Left lung (tissue), 10 donors: ENCODE measurements around the gene ADAMTS2. TPM values are rescaled to one million over a fixed set of nuclear protein-coding genes. Genes with fewer than 3 reads are reported as not detected.

Experiments used
- ATAC-seq: fragments of 200-7000 bp; cut with Tn5 transposase; one replicate; pipeline ENCODE4 v1.9.1; 2020; ENCODE audit warnings: moderate library complexity
- DNase-seq, 4 donors: peaks; one replicate each; pipeline ENCODE4 v3.0.0-alpha.2; 2013 to 2020
- H3K27ac ChIP-seq, 2 donors: fragments of 200-600 bp; sonication (generic) in 1 of 2; one replicate each; pipeline versions ENCODE4 v1.5.0 to v1.8.0; 2020 to 2021
- H3K27me3 ChIP-seq, 2 donors: fragments of 200-600 bp; sonication (generic) in 1 of 2; one replicate each; pipeline versions ENCODE4 v1.5.0 to v1.8.0; 2020 to 2021
- H3K36me3 ChIP-seq, 2 donors: fragments of 200-600 bp; sonication (generic) in 1 of 2; one replicate each; pipeline versions ENCODE4 v1.5.0 to v1.8.0; 2020 to 2021
- H3K4me1 ChIP-seq, 2 donors: fragments of 200-600 bp; one replicate each; pipeline ENCODE4 v1.8.0; 2021
- H3K4me3 ChIP-seq, 2 donors: fragments of 200-600 bp; sonication (generic) in 1 of 2; one replicate each; pipeline versions ENCODE4 v1.5.0 to v1.8.0; 2020 to 2021; ENCODE audit warnings: mild to moderate bottlenecking in 1 of 2
- H3K9me3 ChIP-seq, 2 donors: fragments of 200-600 bp; sonication (generic) in 1 of 2; one replicate each; pipeline versions ENCODE4 v1.5.0 to v1.8.0; 2020 to 2021
- intact Hi-C, 2 donors: fragments of 100-400 bp; cut with DNase I; formaldehyde crosslinking; loops; one replicate each; pipeline versions ENCODE4 v1.11.2 to v1.14.2; 2022
- polyA plus RNA-seq, 6 donors: library from polyadenylated mRNA; unstranded; fragments of 120-200 nt; gene quantifications; one replicate each; pipeline ENCODE4 v1.2.1, GENCODE V29; 2013; ENCODE audit not compliant: insufficient read length in 6 of 6
- total RNA-seq, 2 donors: library from RNA; stranded (reverse); fragmentation: NEBNext Ultra II Directional; extraction: Animal tissue kit (Norgen Biotek cat#: 25700); gene quantifications; one replicate each; pipeline ENCODE4 v1.2.1, GENCODE V29; 2021
- TF ChIP-seq, protein P1 (sequence below), 2 donors: fragments of 200-600 bp; sonication (generic) in 1 of 2; IDR thresholded peaks; one replicate each; pipeline versions ENCODE4 v1.5.0 to v1.8.0; 2021; ENCODE audit warnings: antibody characterized with exemption in 2 of 2
- donor health status: DM: no; HTN: yes; CAD: no.
- donor health status: DM: no; HTN: no; CAD: no.

Gene ADAMTS2
- total and polyA plus RNA-seq, 8 donors: 27.5 to 68.2 (median 36.0) TPM

DNA sequence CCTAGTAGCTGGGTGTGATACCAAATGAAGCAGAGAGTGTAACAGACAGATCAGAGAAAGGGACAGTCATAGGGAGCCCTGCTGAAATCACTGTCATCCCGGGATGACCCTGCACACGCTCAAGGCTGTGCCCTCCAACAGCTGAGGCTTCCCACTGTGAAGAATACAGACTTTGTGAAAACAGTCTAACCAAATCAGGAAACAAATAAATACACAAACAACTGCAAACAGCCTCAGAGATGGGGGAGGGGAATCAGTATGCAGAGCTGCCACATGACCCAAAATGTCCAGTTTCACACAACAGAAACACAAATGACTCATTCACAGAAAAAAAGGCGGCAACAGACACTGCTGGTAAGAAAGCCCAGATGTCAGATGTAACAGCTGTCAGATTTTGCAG is 101.9 kb downstream of the ADAMTS2 start:
- peak; percentile 4 to 56 (median 28) for DNase-seq
- no peaks in the 10 kb centered on the region for H3K36me3 ChIP-seq
- H3K4me3 ChIP-seq: no peak overlapping the region
- intact Hi-C loops: no loop called here
- TF ChIP-seq, protein P1, sequence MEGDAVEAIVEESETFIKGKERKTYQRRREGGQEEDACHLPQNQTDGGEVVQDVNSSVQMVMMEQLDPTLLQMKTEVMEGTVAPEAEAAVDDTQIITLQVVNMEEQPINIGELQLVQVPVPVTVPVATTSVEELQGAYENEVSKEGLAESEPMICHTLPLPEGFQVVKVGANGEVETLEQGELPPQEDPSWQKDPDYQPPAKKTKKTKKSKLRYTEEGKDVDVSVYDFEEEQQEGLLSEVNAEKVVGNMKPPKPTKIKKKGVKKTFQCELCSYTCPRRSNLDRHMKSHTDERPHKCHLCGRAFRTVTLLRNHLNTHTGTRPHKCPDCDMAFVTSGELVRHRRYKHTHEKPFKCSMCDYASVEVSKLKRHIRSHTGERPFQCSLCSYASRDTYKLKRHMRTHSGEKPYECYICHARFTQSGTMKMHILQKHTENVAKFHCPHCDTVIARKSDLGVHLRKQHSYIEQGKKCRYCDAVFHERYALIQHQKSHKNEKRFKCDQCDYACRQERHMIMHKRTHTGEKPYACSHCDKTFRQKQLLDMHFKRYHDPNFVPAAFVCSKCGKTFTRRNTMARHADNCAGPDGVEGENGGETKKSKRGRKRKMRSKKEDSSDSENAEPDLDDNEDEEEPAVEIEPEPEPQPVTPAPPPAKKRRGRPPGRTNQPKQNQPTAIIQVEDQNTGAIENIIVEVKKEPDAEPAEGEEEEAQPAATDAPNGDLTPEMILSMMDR (IDR thresholded peaks at IDR 0.05): no peak
- peaks cover 4 to 8% of the 10 kb centered on the region in 2 donors for H3K4me1 ChIP-seq
- peak overlapping the region in 1 of 2 donors; percentile 35 for H3K27ac ChIP-seq
- peaks cover 0 to 8% of the 10 kb centered on the region in 2 donors for H3K9me3 ChIP-seq
- H3K27me3 ChIP-seq: no peaks in the 10 kb centered on the region
- peak; percentile 62 for ATAC-seq

DNA sequence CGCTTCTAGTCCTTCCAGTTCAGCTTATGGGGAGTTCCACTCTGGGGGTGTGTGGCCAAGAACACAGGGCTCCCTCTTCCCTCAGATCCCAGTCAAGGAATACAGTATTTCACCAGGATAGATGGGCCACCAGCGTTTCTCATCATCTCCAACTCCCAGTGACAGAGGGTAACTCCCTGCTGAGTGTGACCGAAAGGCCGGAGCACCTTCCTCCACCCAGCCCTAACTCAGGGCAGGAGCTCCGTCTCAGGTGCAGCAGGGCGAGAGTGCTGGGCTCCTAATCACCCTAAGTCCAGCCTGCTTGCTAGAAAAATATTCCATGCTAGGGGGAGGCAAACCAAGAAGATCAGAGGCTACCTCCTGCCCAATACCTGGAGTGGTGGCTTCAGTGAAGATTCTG is 102.6 kb downstream of the ADAMTS2 start:
- Histone ChIP-seq H3K27me3 (no peaks in the 10 kb centered on the region), H3K9me3 (peaks cover 0 to 8% of the 10 kb centered on the region in 2 donors), H3K4me3 (no peak overlapping the region), H3K27ac (no peak overlapping the region), H3K36me3 (no peaks in the 10 kb centered on the region), H3K4me1 (peaks cover 4 to 8% of the 10 kb centered on the region in 2 donors)
- TF ChIP-seq, protein P1 (IDR thresholded peaks at IDR 0.05): no peak
- ATAC-seq (no peak), DNase-seq (peak in 2 of 4 donors; percentile 7 to 21)
- intact Hi-C loops: no loop called here

DNA sequence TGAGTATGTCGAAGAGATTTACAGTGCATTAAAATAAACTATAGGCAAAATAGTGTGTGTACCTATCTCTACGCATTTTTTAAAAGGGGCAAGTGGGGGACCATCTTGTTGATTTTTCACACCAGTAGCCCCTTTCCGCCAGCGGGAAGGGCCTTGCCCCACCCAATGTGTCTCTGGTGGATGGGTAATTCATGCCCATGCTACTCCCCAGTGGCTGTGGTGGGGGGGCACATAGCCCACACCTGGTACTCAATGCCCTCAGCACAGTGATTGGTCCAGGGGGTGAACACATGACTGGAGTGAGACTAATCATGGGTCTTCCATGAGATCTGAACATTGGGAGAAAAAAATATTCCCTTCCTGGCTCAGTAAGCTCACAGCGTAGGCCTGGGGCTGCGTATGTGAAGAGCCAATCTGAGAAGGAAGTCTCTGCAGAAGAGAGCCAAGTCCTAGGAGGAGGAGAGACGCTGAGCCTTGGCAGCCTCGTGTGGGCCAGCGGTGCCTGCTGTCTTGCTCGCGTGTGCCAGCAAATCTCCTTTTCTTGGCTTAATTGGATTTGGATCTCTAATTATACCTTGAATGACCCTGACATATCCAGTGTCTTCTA is 103.4 kb downstream of the ADAMTS2 start:
- Histone ChIP-seq H3K27ac (no peak overlapping the region), H3K4me1 (peaks cover 4 to 8% of the 10 kb centered on the region in 2 donors), H3K9me3 (peaks cover 0 to 12% of the 10 kb centered on the region in 2 donors), H3K27me3 (no peaks in the 10 kb centered on the region), H3K36me3 (no peaks in the 10 kb centered on the region), H3K4me3 (no peak overlapping the region)
- TF ChIP-seq, protein P1 (IDR thresholded peaks at IDR 0.05): no peak
- ATAC-seq: peak; percentile 33
- intact Hi-C loops: no loop called here
- peak in 3 of 4 donors; percentile 26 to 29 (median 28) for DNase-seq

DNA sequence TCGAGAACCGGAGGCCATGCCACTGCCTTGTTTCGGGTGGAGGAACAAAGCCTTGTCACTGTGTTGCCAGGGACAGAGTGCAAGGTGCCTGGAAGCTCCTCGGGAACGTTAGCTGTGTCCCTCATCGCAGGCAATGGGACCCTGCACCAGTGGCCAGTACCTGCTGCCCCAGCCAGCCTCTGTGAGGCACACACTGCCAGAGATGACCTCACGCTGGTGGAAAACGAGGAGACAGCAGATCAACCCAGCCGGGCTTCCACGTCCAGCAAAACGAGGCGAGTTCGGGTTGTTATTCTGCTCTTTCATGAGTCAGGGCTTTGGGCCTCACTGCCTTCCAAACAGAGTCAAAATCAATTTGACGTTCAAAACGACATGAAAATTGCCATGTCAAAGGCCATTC is 104.1 kb downstream of the ADAMTS2 start:
- intact Hi-C loops: no loop called here
- no peak overlapping the region for H3K27ac ChIP-seq
- ATAC-seq: peak; percentile 18
- TF ChIP-seq, protein P1 (IDR thresholded peaks at IDR 0.05): no peak
- DNase-seq: peak in 2 of 4 donors; percentile 32 to 49
- H3K27me3 ChIP-seq: no peaks in the 10 kb centered on the region
- no peaks in the 10 kb centered on the region for H3K36me3 ChIP-seq
- peaks cover 4 to 8% of the 10 kb centered on the region in 2 donors for H3K4me1 ChIP-seq
- H3K9me3 ChIP-seq: peaks cover 0 to 13% of the 10 kb centered on the region in 2 donors
- H3K4me3 ChIP-seq: no peak overlapping the region

DNA sequence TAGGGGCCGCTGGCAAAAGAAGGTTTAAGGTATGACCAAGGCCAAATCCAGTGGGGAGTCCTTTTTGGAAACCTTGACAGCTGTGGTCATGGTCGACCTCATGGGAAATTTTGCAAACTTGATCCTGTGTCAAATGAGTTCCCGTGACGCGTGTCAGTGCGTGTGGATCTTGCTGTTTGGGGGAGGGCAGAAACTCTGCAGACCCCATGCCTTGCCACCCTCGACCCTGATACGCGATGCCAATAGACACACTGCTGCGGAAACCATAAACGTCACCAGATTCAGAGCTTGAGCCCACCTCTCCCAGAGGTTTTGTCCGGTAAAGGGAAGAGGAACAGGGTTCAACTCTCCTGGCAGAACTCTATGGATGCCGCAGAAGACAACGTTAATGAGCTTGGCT is 104.7 kb downstream of the ADAMTS2 start:
- peak in 1 of 4 donors; percentile 20 for DNase-seq
- intact Hi-C loops: no loop called here
- Histone ChIP-seq H3K36me3 (no peaks in the 10 kb centered on the region), H3K27ac (no peak overlapping the region), H3K4me3 (no peak overlapping the region), H3K27me3 (peaks cover 0 to 3% of the 10 kb centered on the region in 2 donors), H3K4me1 (peaks cover 4 to 8% of the 10 kb centered on the region in 2 donors), H3K9me3 (peaks cover 0 to 8% of the 10 kb centered on the region in 2 donors)
- ATAC-seq: no peak
- TF ChIP-seq, protein P1 (IDR thresholded peaks at IDR 0.05): no peak
